ENCODE data around the gene VLDLR.

DNA sequence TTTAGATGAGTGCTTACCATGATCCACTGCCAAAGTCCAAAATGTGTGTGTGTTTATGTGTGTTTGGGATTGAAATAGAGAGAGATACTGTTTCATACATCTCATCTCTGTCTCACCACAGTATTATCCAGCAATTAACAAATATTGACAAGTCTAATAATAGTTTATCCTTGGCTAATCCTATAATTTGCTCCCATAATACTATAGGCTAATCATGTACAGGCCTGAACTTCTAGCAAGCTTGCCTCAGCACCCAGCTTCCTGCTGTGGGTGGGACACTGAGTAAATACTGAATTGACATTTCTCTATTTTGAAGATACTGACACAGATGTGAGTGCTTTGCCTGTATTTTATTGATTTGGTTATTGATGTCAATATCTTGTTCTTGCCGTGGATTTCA lies 60.4 kb downstream of the VLDLR start:
- TF ChIP-seq, protein P1, sequence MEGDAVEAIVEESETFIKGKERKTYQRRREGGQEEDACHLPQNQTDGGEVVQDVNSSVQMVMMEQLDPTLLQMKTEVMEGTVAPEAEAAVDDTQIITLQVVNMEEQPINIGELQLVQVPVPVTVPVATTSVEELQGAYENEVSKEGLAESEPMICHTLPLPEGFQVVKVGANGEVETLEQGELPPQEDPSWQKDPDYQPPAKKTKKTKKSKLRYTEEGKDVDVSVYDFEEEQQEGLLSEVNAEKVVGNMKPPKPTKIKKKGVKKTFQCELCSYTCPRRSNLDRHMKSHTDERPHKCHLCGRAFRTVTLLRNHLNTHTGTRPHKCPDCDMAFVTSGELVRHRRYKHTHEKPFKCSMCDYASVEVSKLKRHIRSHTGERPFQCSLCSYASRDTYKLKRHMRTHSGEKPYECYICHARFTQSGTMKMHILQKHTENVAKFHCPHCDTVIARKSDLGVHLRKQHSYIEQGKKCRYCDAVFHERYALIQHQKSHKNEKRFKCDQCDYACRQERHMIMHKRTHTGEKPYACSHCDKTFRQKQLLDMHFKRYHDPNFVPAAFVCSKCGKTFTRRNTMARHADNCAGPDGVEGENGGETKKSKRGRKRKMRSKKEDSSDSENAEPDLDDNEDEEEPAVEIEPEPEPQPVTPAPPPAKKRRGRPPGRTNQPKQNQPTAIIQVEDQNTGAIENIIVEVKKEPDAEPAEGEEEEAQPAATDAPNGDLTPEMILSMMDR (IDR thresholded peaks at IDR 0.05) = no peak
- TF ChIP-seq POLR2A (IDR thresholded peaks at IDR 0.05) = no peak

Data from esophagus squamous epithelium (tissue), 4 donors.